ENCODE data around the gene SEC24D. TPM values are rescaled to one million over a fixed set of nuclear protein-coding genes. Genes with fewer than 3 reads are reported as not detected.
A peak's percentile ranks its signal among the peaks of the same experiment; 100 is the strongest.

SEC24D gene
- total and polyA plus RNA-seq, 12 donors = 6.1 to 24.4 (median 12.1) TPM

GRCh38 chr4:118811832-118812231, 24.1 kb downstream of the SEC24D start:
- H3K36me3 ChIP-seq = peaks cover 0 to 99% (median 50%) of the 10 kb centered on the region in 9 donors
- TF ChIP-seq CTCF (IDR thresholded peaks at IDR 0.05) = no peak
- DNase-seq (no peak), ATAC-seq (peak in 1 of 8 donors; percentile 16)
- no peaks in the 10 kb centered on the region for H3K9me3 ChIP-seq
- H3K4me1 ChIP-seq = peaks cover 0 to 26% (median 10%) of the 10 kb centered on the region in 9 donors
- no peak overlapping the region for H3K4me3 ChIP-seq
- WGBS, 2 donors = 42 to 45% methylated on average over 3 of the region's 3 CpGs
- intact Hi-C loops (cut with DNase I) = loop anchor here in 1 of 10 donors (10.0 kb wide), 1 partner anchor 67 kb away; no protein-coding TSS in a partner anchor
- peak overlapping the region in 3 of 10 donors; percentile 2 to 59 (median 20) for H3K27ac ChIP-seq
- H3K27me3 ChIP-seq = no peaks in the 10 kb centered on the region

- TF ChIP-seq CTCF (IDR thresholded peaks at IDR 0.05) = no peak
- Histone ChIP-seq H3K27ac (peak overlapping the region in 3 of 10 donors; percentile 2 to 59 (median 20)), H3K4me1 (peaks cover 0 to 26% (median 10%) of the 10 kb centered on the region in 9 donors), H3K27me3 (no peaks in the 10 kb centered on the region), H3K4me3 (no peak overlapping the region), H3K9me3 (no peaks in the 10 kb centered on the region), H3K36me3 (peaks cover 0 to 99% (median 55%) of the 10 kb centered on the region in 9 donors)
- intact Hi-C loops (cut with DNase I) = loop anchor here in 1 of 10 donors (10.0 kb wide), 1 partner anchor 66 kb away; no protein-coding TSS in a partner anchor
- DNase-seq = no peak
- 52 to 67% methylated on average over 3 of the region's 3 CpGs for WGBS, 2 donors
- ATAC-seq = peak in 3 of 8 donors; percentile 34 to 68 (median 47)
Measured at GRCh38 chr4:118810991-118811764, 24.7 kb downstream of the SEC24D start.

- H3K27ac ChIP-seq = no peak overlapping the region
- H3K27me3 ChIP-seq = no peaks in the 10 kb centered on the region
- intact Hi-C loops (cut with DNase I) = no loop called here
- H3K36me3 ChIP-seq = peaks cover 0 to 99% (median 40%) of the 10 kb centered on the region in 9 donors
- no peak overlapping the region for H3K4me3 ChIP-seq
- WGBS, 2 donors = 95 to 96% methylated on average over 2 of the region's 2 CpGs
- no peaks in the 10 kb centered on the region for H3K9me3 ChIP-seq
- DNase-seq (no peak), ATAC-seq (no peak)
- H3K4me1 ChIP-seq = peaks cover 0 to 14% (median 8%) of the 10 kb centered on the region in 9 donors
- no peak for TF ChIP-seq CTCF (IDR thresholded peaks at IDR 0.05)
Measured at GRCh38 chr4:118807659-118808058, 28.3 kb downstream of the SEC24D start.

GRCh38 chr4:118803253-118803652, 32.7 kb downstream of the SEC24D start:
- H3K4me1 ChIP-seq = peaks cover 0 to 13% (median 6%) of the 10 kb centered on the region in 9 donors
- ATAC-seq (no peak), DNase-seq (no peak)
- intact Hi-C loops (cut with DNase I) = no loop called here
- 71 to 75% methylated on average over 1 of the region's 1 CpG for WGBS, 2 donors
- no peak overlapping the region for H3K4me3 ChIP-seq
- TF ChIP-seq CTCF (IDR thresholded peaks at IDR 0.05) = no peak
- peaks cover 0 to 100% (median 36%) of the 10 kb centered on the region in 9 donors for H3K36me3 ChIP-seq
- H3K27ac ChIP-seq = no peak overlapping the region
- no peaks in the 10 kb centered on the region for H3K27me3 ChIP-seq
- no peaks in the 10 kb centered on the region for H3K9me3 ChIP-seq
